H9 (cell line): ENCODE measurements around the gene TRMT61A. TPM values are rescaled to one million over a fixed set of nuclear protein-coding genes. Genes with fewer than 3 reads are reported as not detected.

Source experiments
- DNase-seq: peaks from one replicate; pipeline ENCODE4 v3.0.0-alpha.2; 2017
- H2AFZ ChIP-seq: one replicate; pipeline ENCODE4 v1.6.1; 2013; ENCODE audit warnings: mild to moderate bottlenecking, low read length, control low read depth, moderate library complexity
- H2AK5ac ChIP-seq: 2 replicates; pipeline ENCODE4 v1.6.1; 2013; ENCODE audit warnings: low read length, control low read depth, mixed read lengths; ENCODE audit not compliant: insufficient read length
- H2BK120ac ChIP-seq: one replicate; pipeline ENCODE4 v1.6.1; 2013; ENCODE audit warnings: low read depth, mild to moderate bottlenecking, low read length, control low read depth, inconsistent platforms; ENCODE audit not compliant: poor library complexity, severe bottlenecking
- H2BK12ac ChIP-seq: 2 replicates; pipeline ENCODE4 v1.6.1; 2013; ENCODE audit warnings: low read length, control low read depth, mixed read lengths, low read depth; ENCODE audit not compliant: insufficient read length
- H2BK15ac ChIP-seq: 2 replicates; pipeline ENCODE4 v1.6.1; 2013; ENCODE audit warnings: low read depth, low read length, control low read depth
- H2BK20ac ChIP-seq: one replicate; pipeline ENCODE4 v1.6.1; 2013; ENCODE audit warnings: low read depth, mild to moderate bottlenecking, low read length, control low read depth, inconsistent platforms; ENCODE audit not compliant: poor library complexity, severe bottlenecking
- H2BK5ac ChIP-seq: 2 replicates; pipeline ENCODE4 v1.6.1; 2013; ENCODE audit warnings: low read length, control low read depth, mixed read lengths; ENCODE audit not compliant: insufficient read length
- H3K14ac ChIP-seq: 2 replicates; pipeline ENCODE4 v1.6.1; 2013; ENCODE audit warnings: low read length, control low read depth; ENCODE audit not compliant: insufficient read depth
- H3K18ac ChIP-seq: 2 replicates; pipeline ENCODE4 v1.6.1; 2013; ENCODE audit warnings: low read depth, mild to moderate bottlenecking, mixed read lengths, low read length, control low read depth; ENCODE audit not compliant: insufficient read length
- H3K23ac ChIP-seq: 2 replicates; pipeline ENCODE4 v1.6.1; 2013; ENCODE audit warnings: low read length, control low read depth, mixed read lengths, low read depth; ENCODE audit not compliant: insufficient read length
- H3K23me2 ChIP-seq: 2 replicates; pipeline ENCODE4 v1.6.1; 2013; ENCODE audit warnings: low read depth, mild to moderate bottlenecking, mixed read lengths, low read length, control low read depth; ENCODE audit not compliant: insufficient read length, poor library complexity, severe bottlenecking
- H3K27ac ChIP-seq: 2 replicates; pipeline ENCODE4 v1.5.1; 2013; ENCODE audit warnings: low read length, control low read depth, mixed read lengths, low read depth; ENCODE audit not compliant: insufficient read length
- H3K27me3 ChIP-seq: 2 replicates; pipeline ENCODE4 v1.6.1; 2013; ENCODE audit warnings: low read length, control low read depth, inconsistent platforms; ENCODE audit not compliant: insufficient read depth
- H3K4ac ChIP-seq: 2 replicates; pipeline ENCODE4 v1.6.1; 2013; ENCODE audit warnings: low read depth, mild to moderate bottlenecking, control low read depth, inconsistent platforms, low read length, moderate library complexity
- H3K4me1 ChIP-seq: 2 replicates; pipeline ENCODE4 v1.6.1; 2013; ENCODE audit warnings: low read length, control low read depth, inconsistent platforms; ENCODE audit not compliant: insufficient read depth
- H3K4me2 ChIP-seq: 2 replicates; pipeline ENCODE4 v1.6.1; 2013; ENCODE audit warnings: low read length, control low read depth, mixed read lengths; ENCODE audit not compliant: insufficient read length, insufficient read depth
- H3K56ac ChIP-seq: 2 replicates; pipeline ENCODE4 v1.6.1; 2013; ENCODE audit warnings: low read depth, mild to moderate bottlenecking, mixed read lengths, low read length, control low read depth; ENCODE audit not compliant: insufficient read length
- H3K79me1 ChIP-seq: 2 replicates; pipeline ENCODE4 v1.6.1; 2013; ENCODE audit warnings: low read depth, mild to moderate bottlenecking, moderate library complexity, low read length, control low read depth, inconsistent platforms; ENCODE audit not compliant: insufficient read depth, poor library complexity, severe bottlenecking
- H3K79me2 ChIP-seq: 2 replicates; pipeline ENCODE4 v1.6.1; 2013; ENCODE audit warnings: low read length, control low read depth, inconsistent platforms; ENCODE audit not compliant: insufficient read depth
- H3K9ac ChIP-seq: 2 replicates; pipeline ENCODE4 v1.6.1; 2013; ENCODE audit warnings: low read length, control low read depth, mixed read lengths; ENCODE audit not compliant: insufficient read length; ENCODE audit errors: extremely low read depth
- H3K9me3 ChIP-seq: one replicate; pipeline ENCODE4 v1.6.1; 2013; ENCODE audit warnings: low read depth, low read length, inconsistent platforms; ENCODE audit not compliant: control insufficient read depth
- H3T11ph ChIP-seq: one replicate; pipeline ENCODE4 v1.6.1; 2013; ENCODE audit warnings: mild to moderate bottlenecking, low read length, control low read depth, inconsistent platforms
- H4K20me1 ChIP-seq: one replicate; pipeline ENCODE4 v1.6.1; 2013; ENCODE audit not compliant: control insufficient read depth, insufficient read length, insufficient read depth
- H4K5ac ChIP-seq: 2 replicates; pipeline ENCODE4 v1.6.1; 2013; ENCODE audit warnings: low read depth, mild to moderate bottlenecking, mixed read lengths, low read length, control low read depth; ENCODE audit not compliant: insufficient read length
- H4K8ac ChIP-seq: replicated peaks from 2 replicates; pipeline ENCODE4 v1.6.1; 2013; ENCODE audit warnings: low read length, control low read depth, mixed read lengths, low read depth; ENCODE audit not compliant: insufficient read length
- H4K91ac ChIP-seq: 2 replicates; pipeline ENCODE4 v1.6.1; 2013; ENCODE audit warnings: low read depth, mild to moderate bottlenecking, moderate library complexity, mixed read lengths, low read length, control low read depth; ENCODE audit not compliant: insufficient read length
- H3K27ac Mint-ChIP-seq, 3 experiments: 2 replicates in 2 of 3; 3 replicates in 1 of 3; pipeline ENCODE4 v1.8.0; 2020 to 2021; ENCODE audit warnings: mixed read lengths in 3 of 3, mild to moderate bottlenecking in 1 of 3, moderate library complexity in 1 of 3
- H3K27me3 Mint-ChIP-seq: 2 replicates; pipeline ENCODE4 v1.8.0; 2021; ENCODE audit warnings: low read depth, mild to moderate bottlenecking, moderate library complexity, mixed read lengths
- H3K36me3 Mint-ChIP-seq, 3 experiments: 2 replicates in 2 of 3; 3 replicates in 1 of 3; pipeline ENCODE4 v1.8.0; 2020 to 2021; ENCODE audit warnings: low read depth in 3 of 3, mixed read lengths in 3 of 3; ENCODE audit not compliant: insufficient read depth in 1 of 3
- H3K4me1 Mint-ChIP-seq, 2 experiments: 2 replicates each; pipeline ENCODE4 v1.8.0; 2020; ENCODE audit warnings: mixed read lengths in 2 of 2
- H3K4me3 Mint-ChIP-seq, 2 experiments: 2 replicates in 1 of 2; 3 replicates in 1 of 2; pipeline ENCODE4 v1.8.0; 2020 to 2021; ENCODE audit warnings: mild to moderate bottlenecking in 2 of 2, mixed read lengths in 2 of 2, moderate library complexity in 1 of 2
- H3K9me3 Mint-ChIP-seq, 2 experiments: 2 replicates in 1 of 2; 3 replicates in 1 of 2; pipeline ENCODE4 v1.8.0; 2020; ENCODE audit warnings: mild to moderate bottlenecking in 2 of 2, mixed read lengths in 2 of 2, moderate library complexity in 1 of 2
- WGBS: extraction: QIAGEN DNeasy Blood & Tissue Kit; methylation state at CpG from one replicate; pipeline ENCODE4 v1.1.7; 2013; ENCODE audit warnings: missing lambda C conversion rate, low lambda C conversion rate, mixed read lengths; ENCODE audit not compliant: insufficient read length; ENCODE audit errors: extremely low coverage; 5-methylcytosine and 5-hydroxymethylcytosine counted together
- total RNA-seq: library from RNA; stranded (reverse); gene quantifications from 2 replicates; pipeline ENCODE4 v1.2.1, GENCODE V29; 2021
- TF ChIP-seq, protein P1 (sequence below): fragments of 200-600 bp; sonication (generic); conservative IDR thresholded peaks from 3 replicates; pipeline ENCODE4 v1.8.0; 2021; ENCODE audit warnings: antibody characterized with exemption, mild to moderate bottlenecking

Gene TRMT61A
- total RNA-seq, 1 experiment from 2014 or later = 21.9 TPM

DNA sequence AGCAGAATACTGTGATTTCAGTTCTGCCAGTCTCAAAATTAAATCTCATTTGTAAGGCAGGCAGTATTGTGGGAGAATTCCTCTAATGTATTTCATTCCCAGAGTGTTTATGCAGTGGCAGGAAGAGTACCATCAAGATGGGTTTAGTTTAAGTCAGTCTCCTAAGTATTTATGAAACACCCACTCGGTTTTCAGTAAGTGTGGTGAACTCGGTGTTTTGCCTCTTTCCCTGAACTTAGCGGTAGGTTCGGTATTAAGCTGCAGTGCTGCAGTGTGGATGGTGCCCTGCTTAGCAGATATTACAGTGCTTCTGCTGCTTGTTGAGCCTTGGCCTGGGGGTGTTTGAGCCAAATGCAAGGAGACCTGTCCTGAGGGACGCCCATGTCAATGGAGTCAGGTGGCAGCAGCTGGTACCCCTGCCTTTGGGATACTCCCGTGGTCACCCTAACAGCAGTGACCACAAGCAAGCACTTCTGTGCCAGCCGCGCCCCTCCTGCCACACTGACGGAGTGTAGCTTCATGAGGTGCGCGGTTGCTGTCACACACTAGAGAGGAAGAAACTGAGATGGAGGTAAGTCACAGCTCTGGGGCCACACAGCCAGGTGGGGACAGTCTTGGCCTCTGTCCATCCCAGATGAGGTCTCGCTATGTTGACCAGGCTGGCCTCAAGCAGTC lies 49.5 kb downstream of the TRMT61A start:
- H3K79me2 ChIP-seq = no peaks in the 10 kb centered on the region
- Mint-ChIP-seq H3K36me3 (peaks cover 22 to 49% (median 39%) of the 10 kb centered on the region in 3 experiments), H3K9me3 (no peaks in the 10 kb centered on the region), H3K4me1 (peaks cover 7 to 8% of the 10 kb centered on the region in 2 experiments), H3K27ac (0 out of 7 replicates have a peak overlapping the region, but pooled peaks of 1 of the 3 experiments have one; percentile 17), H3K27me3 (no peaks in the 10 kb centered on the region; the same call in 1 of the 2 replicates), H3K4me3 (no peak overlapping the region)
- H3K9ac ChIP-seq = no peak overlapping the region
- H3K79me1 ChIP-seq = no peaks in the 10 kb centered on the region
- no peaks in the 10 kb centered on the region for H3K4me1 ChIP-seq
- H2BK120ac ChIP-seq = no peak overlapping the region
- H3K23ac ChIP-seq = no peak overlapping the region
- no peak overlapping the region for H2AFZ ChIP-seq
- H3K14ac ChIP-seq = no peak overlapping the region
- no peaks in the 10 kb centered on the region for H3K27me3 ChIP-seq
- H3K9me3 ChIP-seq = no peaks in the 10 kb centered on the region
- no peak overlapping the region for H4K8ac ChIP-seq
- H3K18ac ChIP-seq = no peak overlapping the region
- H3K23me2 ChIP-seq = no peaks in the 10 kb centered on the region
- no peak for DNase-seq
- H3K4ac ChIP-seq = no peak overlapping the region
- H2AK5ac ChIP-seq = no peak overlapping the region
- no peak overlapping the region for H3T11ph ChIP-seq
- H2BK12ac ChIP-seq = no peak overlapping the region
- H2BK20ac ChIP-seq = no peak overlapping the region
- H3K4me2 ChIP-seq = no peak overlapping the region
- TF ChIP-seq, protein P1, sequence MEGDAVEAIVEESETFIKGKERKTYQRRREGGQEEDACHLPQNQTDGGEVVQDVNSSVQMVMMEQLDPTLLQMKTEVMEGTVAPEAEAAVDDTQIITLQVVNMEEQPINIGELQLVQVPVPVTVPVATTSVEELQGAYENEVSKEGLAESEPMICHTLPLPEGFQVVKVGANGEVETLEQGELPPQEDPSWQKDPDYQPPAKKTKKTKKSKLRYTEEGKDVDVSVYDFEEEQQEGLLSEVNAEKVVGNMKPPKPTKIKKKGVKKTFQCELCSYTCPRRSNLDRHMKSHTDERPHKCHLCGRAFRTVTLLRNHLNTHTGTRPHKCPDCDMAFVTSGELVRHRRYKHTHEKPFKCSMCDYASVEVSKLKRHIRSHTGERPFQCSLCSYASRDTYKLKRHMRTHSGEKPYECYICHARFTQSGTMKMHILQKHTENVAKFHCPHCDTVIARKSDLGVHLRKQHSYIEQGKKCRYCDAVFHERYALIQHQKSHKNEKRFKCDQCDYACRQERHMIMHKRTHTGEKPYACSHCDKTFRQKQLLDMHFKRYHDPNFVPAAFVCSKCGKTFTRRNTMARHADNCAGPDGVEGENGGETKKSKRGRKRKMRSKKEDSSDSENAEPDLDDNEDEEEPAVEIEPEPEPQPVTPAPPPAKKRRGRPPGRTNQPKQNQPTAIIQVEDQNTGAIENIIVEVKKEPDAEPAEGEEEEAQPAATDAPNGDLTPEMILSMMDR = no peak
- H4K91ac ChIP-seq = no peak overlapping the region
- no peak overlapping the region for H2BK5ac ChIP-seq
- H3K56ac ChIP-seq = no peak overlapping the region
- H2BK15ac ChIP-seq = no peak overlapping the region
- H4K5ac ChIP-seq = no peak overlapping the region
- H4K20me1 ChIP-seq = no peaks in the 10 kb centered on the region
- no CpG with 5 or more reads among the region's 12 CpGs for WGBS
- no peak overlapping the region for H3K27ac ChIP-seq
